Skin of body (tissue), 2 donors: ENCODE measurements around the gene PILRA. TPM values are rescaled to one million over a fixed set of nuclear protein-coding genes. Genes with fewer than 3 reads are reported as not detected.

ENCODE experiments used
- small RNA-seq: library from RNA; depleted of rRNA; stranded (forward); fragments of <200 nt; gene quantifications from one replicate; pipeline ENCODE3, GENCODE V24; 2014; ENCODE audit warnings: low replicate concordance
- total RNA-seq: library from RNA; depleted of rRNA; stranded (reverse); fragments of >200 nt; gene quantifications from one replicate; pipeline ENCODE4 v1.2.3, GENCODE V29; 2014

The PILRA gene
- total RNA-seq, 1 donor from 2014 or later: 3.2 TPM

Small RNA genes lying within 50 kb of the gene (small RNA-seq; reads per million reads assigned to genes)
- not detected for gene RF00019

Other genes with a start within 250 kb of the PILRA start
- gene MBLAC1, start 246.5 kb upstream of the PILRA start, total RNA-seq: 1.1 TPM
- gene LAMTOR4, start 224.6 kb upstream of the PILRA start, total RNA-seq: 73.6 TPM
- 5.3 TPM for gene TRAPPC14, start 214.8 kb upstream of the PILRA start, total RNA-seq
- gene GAL3ST4, start 204.9 kb upstream of the PILRA start, total RNA-seq: 3.4 TPM
- gene GPC2, start 196.1 kb upstream of the PILRA start, total RNA-seq: 3.9 TPM
- gene STAG3, start 195.6 kb upstream of the PILRA start, total RNA-seq: 0.89 TPM
- not detected for gene PVRIG, start 153.5 kb upstream of the PILRA start, total RNA-seq
- not detected for gene SPDYE3, start 65.8 kb upstream of the PILRA start, total RNA-seq
- 13.4 TPM for gene PILRB, start 15.4 kb upstream of the PILRA start, total RNA-seq
- 4.7 TPM for gene ZCWPW1, start 55.2 kb downstream of the PILRA start, total RNA-seq
- 16.2 TPM for gene MEPCE, start 56.3 kb downstream of the PILRA start, total RNA-seq
- 8.1 TPM for gene PPP1R35, start 63.0 kb downstream of the PILRA start, total RNA-seq
- 0.49 TPM for gene SPACDR, start 90.8 kb downstream of the PILRA start, total RNA-seq
- gene TSC22D4, start 105.7 kb downstream of the PILRA start, total RNA-seq: 18.8 TPM
- gene NYAP1, start 110.4 kb downstream of the PILRA start, total RNA-seq: 1.7 TPM
- 5.2 TPM for gene AGFG2, start 165.7 kb downstream of the PILRA start, total RNA-seq
- gene SAP25, start 200.4 kb downstream of the PILRA start, total RNA-seq: 0.39 TPM
- 13.3 TPM for gene LRCH4, start 212.6 kb downstream of the PILRA start, total RNA-seq
- 0.20 TPM for gene FBXO24, start 212.8 kb downstream of the PILRA start, total RNA-seq
- gene PCOLCE, start 228.9 kb downstream of the PILRA start, total RNA-seq: 102 TPM
- 5.8 TPM for gene MOSPD3, start 239.1 kb downstream of the PILRA start, total RNA-seq